Urinary bladder (tissue), 4 donors: ENCODE results near the gene RSL24D1. TPM values are rescaled to one million over a fixed set of nuclear protein-coding genes. Genes with fewer than 3 reads are reported as not detected.
A peak's percentile ranks its signal among the peaks of the same experiment; 100 is the strongest.
"Not testable (repeated sequence)": the region's sequence is repeated elsewhere in the genome, so short reads cannot be mapped to it uniquely, and the experiment has no call there.

Experiments used
- DNase-seq: peaks from one replicate; pipeline ENCODE4 v3.0.0-alpha.2; 2015; ENCODE audit errors: extremely low spot score
- H3K27ac ChIP-seq: one replicate; pipeline ENCODE4 v1.5.1; 2013; ENCODE audit warnings: low read depth, mild to moderate bottlenecking, moderate library complexity
- H3K36me3 ChIP-seq: one replicate; pipeline ENCODE4 v1.6.1; 2013; ENCODE audit warnings: mild to moderate bottlenecking, moderate library complexity; ENCODE audit not compliant: insufficient read depth
- H3K4me1 ChIP-seq: one replicate; pipeline ENCODE4 v1.6.1; 2013; ENCODE audit warnings: mild to moderate bottlenecking, moderate library complexity; ENCODE audit not compliant: insufficient read depth
- H3K4me3 ChIP-seq: one replicate; pipeline ENCODE4 v1.5.1; 2013; ENCODE audit warnings: low read depth, low read length
- WGBS: extraction: QIAGEN DNeasy Blood & Tissue Kit; methylation state at CpG from one replicate; pipeline ENCODE4 v1.1.7; 2013; 5-methylcytosine and 5-hydroxymethylcytosine counted together
- polyA plus RNA-seq: library from polyadenylated mRNA; stranded (reverse); fragments of 200-250 nt; gene quantifications from one replicate; pipeline ENCODE4 v1.2.3, GENCODE V29; 2013
- total RNA-seq: library from RNA; depleted of rRNA; stranded (reverse); fragments of >200 nt; gene quantifications from one replicate; pipeline ENCODE4 v1.2.3, GENCODE V29; 2014
- donor health status: healthy with polysubstance abuse.
- donor health status: healthy.

RSL24D1 gene
- total and polyA plus RNA-seq, 2 donors, result 76.8 to 136 TPM

- WGBS, result 69% methylated on average over 1 of the region's 1 CpG
- H3K36me3 ChIP-seq, result peaks cover 2% of the 10 kb centered on the region
- no peak overlapping the region for H3K27ac ChIP-seq
- no peak for DNase-seq
- no peak overlapping the region for H3K4me3 ChIP-seq
- H3K4me1 ChIP-seq, result no peaks in the 10 kb centered on the region
Measured at GRCh38 chr15:55186331-55186730, 10.4 kb downstream of the RSL24D1 start.

GRCh38 chr15:55183679-55184078 lies 13.1 kb downstream of the RSL24D1 start:
- no peaks in the 10 kb centered on the region for H3K4me1 ChIP-seq
- no peaks in the 10 kb centered on the region for H3K36me3 ChIP-seq
- H3K4me3 ChIP-seq, result no peak overlapping the region
- WGBS, result 92% methylated on average over 2 of the region's 2 CpGs
- H3K27ac ChIP-seq, result no peak overlapping the region
- no peak for DNase-seq

- Histone ChIP-seq H3K4me3 (no peak overlapping the region), H3K27ac (no peak overlapping the region), H3K36me3 (peaks cover 3% of the 10 kb centered on the region), H3K4me1 (no peaks in the 10 kb centered on the region)
- DNase-seq, result no peak
Measured at GRCh38 chr15:55179141-55179540, 17.6 kb downstream of the RSL24D1 start.

- no peak for DNase-seq
- Histone ChIP-seq H3K36me3 (peaks cover 3% of the 10 kb centered on the region), H3K4me1 (no peaks in the 10 kb centered on the region), H3K27ac (no peak overlapping the region), H3K4me3 (no peak overlapping the region)
- 66% methylated on average over 4 of the region's 4 CpGs for WGBS
Measured at GRCh38 chr15:55170361-55170760, 26.4 kb downstream of the RSL24D1 start.

- 68% methylated on average over 11 of the region's 11 CpGs for WGBS
- H3K4me1 ChIP-seq, result no peaks in the 10 kb centered on the region
- no peak overlapping the region for H3K27ac ChIP-seq
- H3K36me3 ChIP-seq, result no peaks in the 10 kb centered on the region
- H3K4me3 ChIP-seq, result no peak overlapping the region
- DNase-seq, result peak; percentile 23
Measured at GRCh38 chr15:55168350-55168974, 28.3 kb downstream of the RSL24D1 start.

- DNase-seq, result no peak
- WGBS, result 83% methylated on average over 4 of the region's 4 CpGs
- Histone ChIP-seq H3K4me3 (no peak overlapping the region), H3K27ac (no peak overlapping the region), H3K4me1 (no peaks in the 10 kb centered on the region), H3K36me3 (no peaks in the 10 kb centered on the region)
Measured at GRCh38 chr15:55164284-55164683, 32.5 kb downstream of the RSL24D1 start.

- no peaks in the 10 kb centered on the region for H3K4me1 ChIP-seq
- H3K36me3 ChIP-seq, result no peaks in the 10 kb centered on the region
- H3K27ac ChIP-seq, result no peak overlapping the region
- 50% methylated on average over 3 of the region's 3 CpGs for WGBS
- no peak overlapping the region for H3K4me3 ChIP-seq
- DNase-seq, result no peak
Measured at GRCh38 chr15:55151631-55152030, 45.1 kb downstream of the RSL24D1 start.

- H3K27ac ChIP-seq, H3K4me3 ChIP-seq, H3K4me1 ChIP-seq, H3K36me3 ChIP-seq, DNase-seq: not testable (repeated sequence)
- WGBS, result 88% methylated on average over 8 of the region's 8 CpGs
Measured at GRCh38 chr15:55143132-55143531, 53.6 kb downstream of the RSL24D1 start.

GRCh38 chr15:55133972-55134371 lies 62.8 kb downstream of the RSL24D1 start:
- Histone ChIP-seq H3K4me3 (no peak overlapping the region), H3K36me3 (no peaks in the 10 kb centered on the region), H3K27ac (no peak overlapping the region), H3K4me1 (no peaks in the 10 kb centered on the region)
- DNase-seq, result no peak
- 80% methylated on average over 2 of the region's 2 CpGs for WGBS

- Histone ChIP-seq H3K27ac (no peak overlapping the region), H3K36me3 (no peaks in the 10 kb centered on the region), H3K4me3 (no peak overlapping the region), H3K4me1 (no peaks in the 10 kb centered on the region)
- DNase-seq, result no peak
- 93% methylated on average over 2 of the region's 2 CpGs for WGBS
Measured at GRCh38 chr15:55132672-55133071, 64.1 kb downstream of the RSL24D1 start.

Other genes starting within 250 kb of the RSL24D1 start
- 17.2 TPM for gene RAB27A, start 92.9 kb upstream of the RSL24D1 start, total RNA-seq
- 30.8 TPM for gene RAB27A, start 92.9 kb upstream of the RSL24D1 start, polyA plus RNA-seq
- 16.0 TPM for gene PIGBOS1, start 122.2 kb upstream of the RSL24D1 start, total RNA-seq
- gene PIGBOS1, start 122.2 kb upstream of the RSL24D1 start, polyA plus RNA-seq, result 22.9 TPM
- gene PIGB, start 122.3 kb upstream of the RSL24D1 start, total RNA-seq, result 14.1 TPM
- 8.5 TPM for gene PIGB, start 122.3 kb upstream of the RSL24D1 start, polyA plus RNA-seq
- gene CCPG1, start 211.4 kb upstream of the RSL24D1 start, total RNA-seq, result 52.3 TPM
- gene CCPG1, start 211.4 kb upstream of the RSL24D1 start, polyA plus RNA-seq, result 38.8 TPM
- 3.8 TPM for gene PIERCE2, start 211.6 kb upstream of the RSL24D1 start, total RNA-seq
- 2.4 TPM for gene PIERCE2, start 211.6 kb upstream of the RSL24D1 start, polyA plus RNA-seq